HCT116 (cell line): ENCODE results near the gene SEC16A. TPM values are rescaled to one million over a fixed set of nuclear protein-coding genes. Genes with fewer than 3 reads are reported as not detected.

ENCODE experiments used
- ATAC-seq: fragments of 200-7000 bp; cut with Tn5 transposase; 2 replicates; pipeline ENCODE4 v1.9.1; 2020; ENCODE audit warnings: mild to moderate bottlenecking, moderate library complexity
- BruUV-seq: library from RNA; stranded (reverse); fragments of 400-500 nt; replicated peaks from 2 replicates; lab custom pipeline; 2021; lab: Mats Ljungman, UMichigan
- CTCF ChIA-PET: fragments of 300-600 bp; sonication (Branson Sonifier 250); formaldehyde crosslinking; loops from one replicate; lab custom pipeline; 2021; ENCODE audit warnings: antibody characterized with exemption; lab: Charles Lee
- POLR2A ChIA-PET: fragments of 300-600, 350-600 bp; sonication (Branson Sonifier 250); formaldehyde crosslinking; loops from one replicate; lab custom pipeline; 2021; ENCODE audit warnings: antibody characterized with exemption; lab: Charles Lee
- RAD21 ChIA-PET, 2 experiments: fragments of 300-600 bp; sonication (Branson Sonifier 250); formaldehyde crosslinking; loops; one replicate each; lab custom pipeline; 2023; ENCODE audit warnings: low total read pairs in 2 of 2; ENCODE audit not compliant: uncharacterized antibody in 2 of 2, unreplicated experiment in 2 of 2, low non-redundant PET in 1 of 2; lab: Charles Lee
- DNase-seq: peaks from one replicate; pipeline ENCODE4 v3.0.0-alpha.2; 2010; ENCODE audit warnings: low read depth, low spot score
- H2AFZ ChIP-seq: fragments of 200-600 bp; shearing (Covaris generic), sonication (generic); 2 replicates; pipeline ENCODE4 v1.6.1; 2017; ENCODE audit warnings: low read depth, mixed run types, mixed read lengths, antibody characterized with exemption, low read length; ENCODE audit not compliant: poor library complexity, severe bottlenecking
- H3K27ac ChIP-seq: 2 replicates; pipeline ENCODE4 v1.5.1; 2012; ENCODE audit warnings: low read depth, low read length
- H3K27me3 ChIP-seq: fragments of 200-600 bp; sonication (generic); 2 replicates; pipeline ENCODE4 v1.6.1; 2016; ENCODE audit warnings: mixed run types, low read length, mixed read lengths; ENCODE audit not compliant: insufficient read depth
- H3K36me3 ChIP-seq, 2 experiments: fragments of 200-500 bp in 1 of 2; fragments of 200-600 bp in 1 of 2; sonication (Bioruptor generic) in 1 of 2; sonication (generic) in 1 of 2; 2 replicates each; pipeline versions ENCODE4 v1.5.1 to v1.6.1; 2014 to 2016; ENCODE audit warnings: low read length in 2 of 2, inconsistent platforms in 1 of 2, mixed read lengths in 1 of 2, mixed run types in 1 of 2; ENCODE audit not compliant: insufficient read depth in 2 of 2, control insufficient read depth in 1 of 2
- H3K4me1 ChIP-seq, 2 experiments: fragments of 200-600 bp in 1 of 2; sonication (generic) in 1 of 2; 2 replicates each; pipeline versions ENCODE4 v1.5.1 to v1.6.1; 2012 to 2017; ENCODE audit warnings: low read length in 2 of 2, inconsistent platforms in 1 of 2, mild to moderate bottlenecking in 1 of 2, mixed read lengths in 1 of 2, mixed run types in 1 of 2, moderate library complexity in 1 of 2; ENCODE audit not compliant: insufficient read depth in 2 of 2, control insufficient read depth in 1 of 2
- H3K4me2 ChIP-seq: fragments of 200-600 bp; sonication (generic); 2 replicates; pipeline ENCODE4 v1.6.1; 2017; ENCODE audit warnings: mixed run types, low read length, mixed read lengths
- H3K4me3 ChIP-seq, 2 experiments: fragments of 200-600 bp in 1 of 2; sonication (generic) in 1 of 2; replicated peaks in 1 of 2; 2 replicates each; pipeline ENCODE4 v1.5.1; 2011 to 2016; ENCODE audit warnings: low read length in 2 of 2, control low read depth in 1 of 2, low read depth in 1 of 2, mild to moderate bottlenecking in 1 of 2, mixed read lengths in 1 of 2, mixed run types in 1 of 2
- H3K79me2 ChIP-seq: fragments of 200-600 bp; sonication (generic); 2 replicates; pipeline ENCODE4 v1.6.1; 2017; ENCODE audit warnings: mild to moderate bottlenecking, mixed run types, low read length, moderate library complexity, mixed read lengths; ENCODE audit not compliant: insufficient read depth
- H3K9ac ChIP-seq: fragments of 200-600 bp; sonication (generic); 2 replicates; pipeline ENCODE4 v1.6.1; 2016; ENCODE audit warnings: low read length, mixed read lengths
- H3K9me2 ChIP-seq: fragments of 200-600 bp; sonication (generic), shearing (Covaris generic); 2 replicates; pipeline ENCODE4 v1.6.1; 2017; ENCODE audit warnings: mixed run types, mild to moderate bottlenecking, moderate library complexity; ENCODE audit not compliant: insufficient read depth
- H3K9me3 ChIP-seq, 2 experiments: fragments of 200-500 bp in 1 of 2; fragments of 200-600 bp in 1 of 2; sonication (Bioruptor generic) in 1 of 2; sonication (generic) in 1 of 2; 2 replicates each; pipeline ENCODE4 v1.6.1; 2014 to 2017; ENCODE audit warnings: low read length in 2 of 2, mixed read lengths in 2 of 2, inconsistent platforms in 1 of 2, low read depth in 1 of 2, mild to moderate bottlenecking in 1 of 2, mixed run types in 1 of 2, moderate library complexity in 1 of 2; ENCODE audit not compliant: control insufficient read depth in 1 of 2, insufficient read depth in 1 of 2
- H4K20me1 ChIP-seq: fragments of 200-600 bp; sonication (generic), shearing (Covaris generic); 2 replicates; pipeline ENCODE4 v1.6.1; 2017; ENCODE audit warnings: mixed run types, mild to moderate bottlenecking, moderate library complexity; ENCODE audit not compliant: insufficient read depth
- CBX3 ChIP-seq: IDR thresholded peaks from 2 replicates; pipeline ENCODE4 v1.6.1; 2012; ENCODE audit warnings: low read depth
- CEBPB ChIP-seq: IDR thresholded peaks from 2 replicates; pipeline ENCODE4 v1.6.1; 2012; ENCODE audit warnings: low read depth
- CTCF ChIP-seq, 3 experiments: fragments of 200-600 bp in 1 of 3; sonication (generic) in 1 of 3; IDR thresholded peaks in 2 of 3; conservative IDR thresholded peaks in 1 of 3; 2 replicates each; pipeline ENCODE4 v1.5.1; 2012 to 2017; ENCODE audit warnings: low read depth in 2 of 3, low read length in 2 of 3, antibody characterized with exemption in 1 of 3, borderline replicate concordance in 1 of 3, control low read depth in 1 of 3, mild to moderate bottlenecking in 1 of 3, mixed read lengths in 1 of 3, mixed run types in 1 of 3, moderate library complexity in 1 of 3; ENCODE audit not compliant: insufficient read depth in 1 of 3
- ELF1 ChIP-seq: IDR thresholded peaks from 2 replicates; pipeline ENCODE4 v1.6.1; 2012; ENCODE audit warnings: low read depth, borderline replicate concordance
- EZH2 ChIP-seq: fragments of 200-600 bp; sonication (generic); IDR thresholded peaks from 2 replicates; pipeline ENCODE4 v1.6.1; 2017; ENCODE audit warnings: antibody characterized with exemption, mixed run types
- JUND ChIP-seq: IDR thresholded peaks from 2 replicates; pipeline ENCODE4 v1.6.1; 2012
- POLR2AphosphoS5 ChIP-seq: IDR thresholded peaks from 2 replicates; pipeline ENCODE4 v1.6.1; 2011; ENCODE audit warnings: mild to moderate bottlenecking, low read depth, low read length, moderate library complexity
- RAD21 ChIP-seq: IDR thresholded peaks from 2 replicates; pipeline ENCODE4 v1.6.1; 2012; ENCODE audit warnings: low read depth, mild to moderate bottlenecking
- SP1 ChIP-seq: IDR thresholded peaks from 2 replicates; pipeline ENCODE4 v1.6.1; 2012; ENCODE audit warnings: low read depth
- SRF ChIP-seq: IDR thresholded peaks from 2 replicates; pipeline ENCODE4 v1.6.1; 2012; ENCODE audit warnings: low read depth
- TCF7L2 ChIP-seq: IDR thresholded peaks from 2 replicates; pipeline ENCODE4 v1.7.0; 2011; ENCODE audit warnings: borderline replicate concordance, inconsistent platforms; ENCODE audit not compliant: insufficient read depth, insufficient read length; ENCODE audit errors: extremely low read depth
- ZBTB33 ChIP-seq: IDR thresholded peaks from 2 replicates; pipeline ENCODE4 v1.6.1; 2011; ENCODE audit warnings: mild to moderate bottlenecking, low read length, moderate library complexity; ENCODE audit not compliant: insufficient replicate concordance; ENCODE audit errors: extremely low read depth
- ZNF274 ChIP-seq: fragments of 200-500 bp; sonication (Bioruptor generic); IDR thresholded peaks from 2 replicates; pipeline ENCODE4 v1.6.1; 2014; ENCODE audit warnings: mild to moderate bottlenecking, low read depth, low read length, inconsistent platforms
- intact Hi-C: fragments of 100-400 bp; cut with micrococcal nuclease; formaldehyde crosslinking; loops from 2 replicates; pipeline ENCODE4 v1.10.0; 2022
- total RNA-seq: library from RNA; stranded (reverse); gene quantifications from one replicate; pipeline ENCODE4 v1.2.1, GENCODE V29; 2021; ENCODE audit not compliant: unreplicated experiment

SEC16A gene
- total RNA-seq, 1 experiment from 2014 or later = 49.8 TPM

- intact Hi-C loops = no loop called here
- H3K9me2 ChIP-seq = no peaks in the 10 kb centered on the region
- H2AFZ ChIP-seq = no peak overlapping the region
- no peaks in the 10 kb centered on the region for H3K27me3 ChIP-seq
- no peak overlapping the region for H3K4me2 ChIP-seq
- no peak overlapping the region for H3K9ac ChIP-seq
- no peak overlapping the region for H3K4me3 ChIP-seq
- POLR2A ChIA-PET = no interaction called here
- H3K36me3 ChIP-seq = peaks cover 2 to 14% of the 10 kb centered on the region in 2 experiments; a peak in 2 of 4 replicates
- BruUV-seq = no TSS peak
- H4K20me1 ChIP-seq = no peaks in the 10 kb centered on the region
- H3K4me1 ChIP-seq = no peaks in the 10 kb centered on the region
- TF ChIP-seq SP1 (no peak), RAD21 (no peak), CBX3 (no peak)
- TF ChIP-seq, all 23 proteins: peak for 0
- no peak for ATAC-seq
- peaks cover 3% of the 10 kb centered on the region; the same call in 1 of the 2 replicates for H3K79me2 ChIP-seq
- DNase-seq = no peak
- RAD21 ChIA-PET = no interaction called here
- H3K9me3 ChIP-seq = no peaks in the 10 kb centered on the region
- CTCF ChIA-PET = no interaction called here
- H3K27ac ChIP-seq = no peak overlapping the region
These were observed 36.6 kb upstream of the SEC16A start for GRCh38 chr9:136519263-136520052.

GRCh38 chr9:136518623-136519022 lies 35.8 kb upstream of the SEC16A start:
- no peaks in the 10 kb centered on the region for H3K4me1 ChIP-seq
- H3K4me3 ChIP-seq = no peak overlapping the region
- DNase-seq = no peak
- ChIA-PET RAD21 (no interaction called here), POLR2A (no interaction called here), CTCF (no interaction called here)
- no peaks in the 10 kb centered on the region for H3K79me2 ChIP-seq
- no peak overlapping the region for H2AFZ ChIP-seq
- H3K9me2 ChIP-seq = no peaks in the 10 kb centered on the region
- TF ChIP-seq TCF7L2 = no peak
- TF ChIP-seq ZNF274 = no peak
- no peak for TF ChIP-seq EZH2
- no peak for TF ChIP-seq POLR2AphosphoS5
- TF ChIP-seq ELF1 = no peak
- TF ChIP-seq CBX3 = no peak
- TF ChIP-seq JUND = no peak
- no peak for TF ChIP-seq SP1
- TF ChIP-seq ZBTB33 = no peak
- no peak for TF ChIP-seq CTCF (IDR thresholded peaks at IDR 0.05 in 2 of 3, conservative IDR thresholded peaks at IDR 0.05 in 1 of 3; ENCODE audit: borderline replicate concordance in 1 of 3, insufficient read depth in 1 of 3, low read depth in 2 of 3, low read length in 2 of 3)
- TF ChIP-seq CEBPB = no peak
- TF ChIP-seq SRF = no peak
- no peak for ATAC-seq
- BruUV-seq = no TSS peak
- no peak overlapping the region for H3K27ac ChIP-seq
- no peak overlapping the region for H3K4me2 ChIP-seq
- no peaks in the 10 kb centered on the region for H3K9me3 ChIP-seq
- H4K20me1 ChIP-seq = no peaks in the 10 kb centered on the region
- H3K36me3 ChIP-seq = peaks cover 2 to 14% of the 10 kb centered on the region in 2 experiments; a peak in 2 of 4 replicates
- H3K9ac ChIP-seq = no peak overlapping the region
- H3K27me3 ChIP-seq = no peaks in the 10 kb centered on the region
- intact Hi-C loops = no loop called here
